OCI-LY3 (cell line): ENCODE measurements around the gene ZNF556.

ENCODE experiments used
- H2AFZ ChIP-seq: fragments of 200-600, 300-600 bp; shearing (Covaris generic); 2 replicates; pipeline ENCODE4 v1.6.0; 2014; ENCODE audit warnings: antibody characterized with exemption, low read depth, low read length
- H3K27ac ChIP-seq: fragments of 200-600, 300-600 bp; sonication (generic); 2 replicates; pipeline ENCODE4 v1.5.1; 2014; ENCODE audit warnings: mild to moderate bottlenecking, low read length, moderate library complexity, mixed read lengths
- H3K27me3 ChIP-seq: fragments of 200-600, 300-600 bp; sonication (generic); 2 replicates; pipeline ENCODE4 v1.6.1; 2014; ENCODE audit warnings: low read depth, low read length, mixed read lengths
- H3K36me3 ChIP-seq: fragments of 200-600, 300-600 bp; sonication (generic); replicated peaks from 2 replicates; pipeline ENCODE3; 2014; ENCODE audit warnings: low read depth, low read length, mixed read lengths
- H3K4me1 ChIP-seq: fragments of 300-600, 200-600 bp; sonication (generic); 2 replicates; pipeline ENCODE4 v1.6.1; 2014; ENCODE audit warnings: low read length, mixed read lengths
- H3K4me2 ChIP-seq: fragments of 200-600, 300-600 bp; sonication (generic); 2 replicates; pipeline ENCODE4 v1.6.1; 2014; ENCODE audit warnings: low read length, mixed read lengths
- H3K4me3 ChIP-seq: fragments of 300-600, 200-600 bp; sonication (generic); 2 replicates; pipeline ENCODE4 v1.5.1; 2014; ENCODE audit warnings: antibody characterized with exemption, mild to moderate bottlenecking, low read length, moderate library complexity
- H3K79me2 ChIP-seq: fragments of 300-600, 200-600 bp; shearing (Covaris generic); 2 replicates; pipeline ENCODE4 v1.6.1; 2014; ENCODE audit warnings: mild to moderate bottlenecking, low read length, mixed read lengths
- H3K9ac ChIP-seq: fragments of 300-600, 200-600 bp; shearing (Covaris generic); 2 replicates; pipeline ENCODE4 v1.6.0; 2014; ENCODE audit warnings: mild to moderate bottlenecking, low read length, moderate library complexity
- H3K9me3 ChIP-seq: fragments of 200-600, 300-600 bp; shearing (Covaris generic); 2 replicates; pipeline ENCODE4 v1.6.1; 2014; ENCODE audit warnings: low read length, mixed read lengths; ENCODE audit not compliant: insufficient read depth
- H4K20me1 ChIP-seq: fragments of 200-600, 300-600 bp; sonication (generic); 2 replicates; pipeline ENCODE4 v1.6.1; 2016; ENCODE audit warnings: low read length, mixed read lengths; ENCODE audit not compliant: insufficient read depth
- EZH2phosphoT487 ChIP-seq: fragments of 200-600 bp; shearing (Covaris generic); IDR thresholded peaks from 2 replicates; pipeline ENCODE4 v1.6.1; 2018; ENCODE audit warnings: antibody characterized with exemption, mixed run types, low read depth
- TF ChIP-seq, protein P1 (sequence below): fragments of 200-600, 300-600 bp; sonication (generic); IDR thresholded peaks from 2 replicates; pipeline ENCODE4 v1.5.1; 2014; ENCODE audit warnings: antibody characterized with exemption, low read length, low read depth

ZNF556 gene

DNA sequence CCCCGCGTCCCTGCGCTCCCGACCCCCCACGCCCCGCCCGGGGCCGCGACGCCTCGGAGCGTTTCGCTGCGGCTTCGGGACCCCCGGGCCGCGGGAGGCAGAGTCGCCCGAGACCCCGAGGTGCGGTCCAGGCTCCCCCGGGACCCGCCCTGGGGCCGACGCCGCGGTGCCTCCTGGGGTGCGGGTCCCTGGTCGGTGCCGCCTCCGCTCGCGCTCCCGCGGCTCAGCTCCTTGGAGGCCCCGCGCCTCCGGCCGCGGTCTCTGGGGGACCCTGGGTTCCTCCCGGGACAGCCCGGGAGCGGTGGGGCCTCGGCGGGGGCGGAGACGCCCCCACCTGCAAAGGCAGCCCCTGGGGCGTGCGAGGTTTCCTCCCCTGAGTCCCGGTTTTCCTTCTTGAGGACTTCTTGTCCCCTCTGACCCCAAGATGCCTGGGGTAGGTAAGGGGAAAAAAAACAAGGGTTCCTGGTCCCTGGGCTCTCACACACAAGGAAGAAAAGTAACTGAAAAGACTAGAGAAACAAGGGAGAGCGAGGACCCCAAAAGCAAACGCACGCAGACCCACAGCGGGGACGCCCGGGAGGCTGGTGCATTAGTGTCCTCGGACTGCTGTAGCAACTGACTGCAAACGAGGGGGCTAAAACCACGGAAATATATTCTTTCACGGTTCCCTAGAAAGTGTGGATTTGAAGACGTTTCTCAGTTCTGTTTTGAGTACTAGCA, 25.1 kb upstream of the ZNF556 start:
- Histone ChIP-seq H3K79me2 (peaks cover 9% of the 10 kb centered on the region), H3K36me3 (peaks cover 22% of the 10 kb centered on the region), H4K20me1 (no peaks in the 10 kb centered on the region), H3K9ac (peak overlapping the region; percentile 75), H3K27ac (0 out of 2 replicates have a peak overlapping the region, but pooled peaks have one; percentile 2), H3K4me2 (peak overlapping the region; percentile 99), H3K4me1 (peaks cover 9% of the 10 kb centered on the region), H3K4me3 (peak overlapping the region; percentile 84), H2AFZ (peak overlapping the region; percentile 4; the same call in 1 of the 2 replicates), H3K27me3 (no peaks in the 10 kb centered on the region), H3K9me3 (peaks cover 3% of the 10 kb centered on the region; the same call in 1 of the 2 replicates)
- no peak for TF ChIP-seq EZH2phosphoT487
- TF ChIP-seq, protein P1, sequence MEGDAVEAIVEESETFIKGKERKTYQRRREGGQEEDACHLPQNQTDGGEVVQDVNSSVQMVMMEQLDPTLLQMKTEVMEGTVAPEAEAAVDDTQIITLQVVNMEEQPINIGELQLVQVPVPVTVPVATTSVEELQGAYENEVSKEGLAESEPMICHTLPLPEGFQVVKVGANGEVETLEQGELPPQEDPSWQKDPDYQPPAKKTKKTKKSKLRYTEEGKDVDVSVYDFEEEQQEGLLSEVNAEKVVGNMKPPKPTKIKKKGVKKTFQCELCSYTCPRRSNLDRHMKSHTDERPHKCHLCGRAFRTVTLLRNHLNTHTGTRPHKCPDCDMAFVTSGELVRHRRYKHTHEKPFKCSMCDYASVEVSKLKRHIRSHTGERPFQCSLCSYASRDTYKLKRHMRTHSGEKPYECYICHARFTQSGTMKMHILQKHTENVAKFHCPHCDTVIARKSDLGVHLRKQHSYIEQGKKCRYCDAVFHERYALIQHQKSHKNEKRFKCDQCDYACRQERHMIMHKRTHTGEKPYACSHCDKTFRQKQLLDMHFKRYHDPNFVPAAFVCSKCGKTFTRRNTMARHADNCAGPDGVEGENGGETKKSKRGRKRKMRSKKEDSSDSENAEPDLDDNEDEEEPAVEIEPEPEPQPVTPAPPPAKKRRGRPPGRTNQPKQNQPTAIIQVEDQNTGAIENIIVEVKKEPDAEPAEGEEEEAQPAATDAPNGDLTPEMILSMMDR: no peak

DNA sequence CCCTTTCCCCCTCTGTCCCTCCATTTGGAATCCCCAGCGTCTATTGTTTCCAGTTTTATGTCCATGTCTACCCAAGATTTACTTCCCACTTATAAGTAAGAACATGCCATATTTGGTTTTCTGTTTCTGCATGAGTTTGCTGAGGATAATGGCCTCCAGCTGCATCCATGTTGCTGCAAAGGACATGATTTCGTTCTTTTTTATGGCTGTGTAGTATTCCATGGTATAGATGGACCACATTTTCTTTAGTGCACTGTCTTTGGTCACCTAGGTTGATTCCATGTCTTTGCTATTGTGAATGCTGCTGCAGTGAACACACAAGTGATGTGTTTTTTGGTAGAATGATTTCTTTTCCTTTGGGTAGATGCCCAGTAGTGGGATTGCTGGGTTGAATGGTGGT, 22.0 kb upstream of the ZNF556 start:
- Histone ChIP-seq H3K79me2 (peaks cover 9% of the 10 kb centered on the region), H3K4me3 (no peak overlapping the region), H3K27me3 (no peaks in the 10 kb centered on the region), H3K36me3 (peaks cover 39% of the 10 kb centered on the region), H3K9me3 (peaks cover 16% of the 10 kb centered on the region), H3K9ac (no peak overlapping the region), H3K4me2 (no peak overlapping the region), H3K4me1 (peaks cover 9% of the 10 kb centered on the region), H3K27ac (no peak overlapping the region), H2AFZ (no peak overlapping the region), H4K20me1 (no peaks in the 10 kb centered on the region)
- TF ChIP-seq, protein P1: no peak
- TF ChIP-seq EZH2phosphoT487: no peak

DNA sequence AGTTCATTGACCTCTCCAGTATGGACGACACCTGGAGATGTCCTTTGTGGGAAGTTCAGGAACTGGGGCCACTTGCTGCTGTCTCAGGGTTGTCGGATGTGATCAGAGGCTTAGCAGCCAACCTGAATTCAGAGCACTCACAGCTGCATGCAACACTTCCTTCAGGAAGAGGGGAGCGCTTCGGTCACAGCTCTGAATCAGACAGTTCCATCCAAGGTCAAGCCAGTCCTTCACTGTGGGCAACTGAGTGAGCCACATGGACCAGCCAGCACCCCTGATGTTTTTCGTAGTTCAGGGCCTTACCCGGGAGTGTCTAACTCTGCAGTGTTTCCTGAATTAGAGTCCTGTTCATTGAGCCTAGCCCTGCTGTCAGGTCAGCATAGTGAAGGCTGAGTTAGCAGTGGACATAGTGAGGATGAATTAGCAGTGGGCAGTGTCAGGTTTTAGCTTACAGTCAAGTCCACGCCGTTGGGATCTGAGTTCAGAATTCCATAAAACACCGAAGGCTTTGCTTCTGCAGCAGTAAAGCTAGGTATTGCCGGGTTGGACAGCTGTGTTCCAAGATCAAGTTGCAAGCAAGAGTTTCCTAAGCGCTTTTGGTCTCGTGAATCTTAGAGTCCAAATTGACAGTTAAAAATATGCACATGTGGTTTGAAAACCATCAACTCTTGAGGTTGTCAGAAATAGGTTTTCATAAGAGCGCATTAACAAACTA, 20.8 kb upstream of the ZNF556 start:
- no peaks in the 10 kb centered on the region for H3K27me3 ChIP-seq
- H3K4me2 ChIP-seq: no peak overlapping the region
- H3K79me2 ChIP-seq: peaks cover 9% of the 10 kb centered on the region
- peaks cover 50% of the 10 kb centered on the region for H3K36me3 ChIP-seq
- TF ChIP-seq, protein P1: no peak
- no peak for TF ChIP-seq EZH2phosphoT487
- no peak overlapping the region for H3K27ac ChIP-seq
- H3K4me3 ChIP-seq: no peak overlapping the region
- peaks cover 23% of the 10 kb centered on the region for H3K9me3 ChIP-seq
- peaks cover 9% of the 10 kb centered on the region for H3K4me1 ChIP-seq
- no peak overlapping the region for H2AFZ ChIP-seq
- no peaks in the 10 kb centered on the region for H4K20me1 ChIP-seq
- H3K9ac ChIP-seq: no peak overlapping the region

DNA sequence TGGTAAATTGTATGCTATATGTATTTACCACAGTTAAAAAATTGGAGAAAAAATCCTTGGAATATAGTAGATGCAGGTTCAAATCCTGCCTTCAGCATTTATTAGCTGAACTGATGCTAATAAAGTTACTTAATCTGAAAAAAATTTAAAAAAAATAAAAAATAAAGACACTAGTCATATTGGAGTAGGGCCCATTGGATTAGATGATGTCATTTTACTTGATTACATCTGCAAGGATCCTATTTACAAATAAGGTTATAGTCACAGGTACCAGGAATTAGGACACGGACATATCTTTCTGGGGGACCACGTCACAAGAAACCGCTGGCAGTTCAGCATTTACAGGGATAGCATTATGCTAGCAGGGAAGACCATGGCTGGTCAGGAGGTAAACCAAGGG, 19.6 kb upstream of the ZNF556 start:
- Histone ChIP-seq H3K27me3 (no peaks in the 10 kb centered on the region), H3K36me3 (peaks cover 61% of the 10 kb centered on the region), H3K4me2 (no peak overlapping the region), H3K4me3 (no peak overlapping the region), H3K27ac (no peak overlapping the region), H3K79me2 (peaks cover 1% of the 10 kb centered on the region), H3K9me3 (peaks cover 27% of the 10 kb centered on the region), H3K9ac (no peak overlapping the region), H4K20me1 (no peaks in the 10 kb centered on the region), H2AFZ (no peak overlapping the region), H3K4me1 (peaks cover 3% of the 10 kb centered on the region)
- TF ChIP-seq EZH2phosphoT487: no peak
- TF ChIP-seq, protein P1: no peak
